DOHH2 (cell line): ENCODE measurements around the gene TNFRSF6B.

Experiments used
- EZH2phosphoT487 ChIP-seq: fragments of 200-600 bp; sonication (generic); IDR thresholded peaks from 2 replicates; pipeline ENCODE4 v1.6.1; 2017; ENCODE audit warnings: borderline replicate concordance, mild to moderate bottlenecking, antibody characterized with exemption, low read length, moderate library complexity, mixed read lengths
- TF ChIP-seq, protein P1 (sequence below): fragments of 200-600 bp; sonication (generic); IDR thresholded peaks from one replicate; pipeline ENCODE4 v1.5.1; 2014; ENCODE audit warnings: antibody characterized with exemption, mild to moderate bottlenecking, low read depth, low read length; ENCODE audit not compliant: poor library complexity, severe bottlenecking

DNA sequence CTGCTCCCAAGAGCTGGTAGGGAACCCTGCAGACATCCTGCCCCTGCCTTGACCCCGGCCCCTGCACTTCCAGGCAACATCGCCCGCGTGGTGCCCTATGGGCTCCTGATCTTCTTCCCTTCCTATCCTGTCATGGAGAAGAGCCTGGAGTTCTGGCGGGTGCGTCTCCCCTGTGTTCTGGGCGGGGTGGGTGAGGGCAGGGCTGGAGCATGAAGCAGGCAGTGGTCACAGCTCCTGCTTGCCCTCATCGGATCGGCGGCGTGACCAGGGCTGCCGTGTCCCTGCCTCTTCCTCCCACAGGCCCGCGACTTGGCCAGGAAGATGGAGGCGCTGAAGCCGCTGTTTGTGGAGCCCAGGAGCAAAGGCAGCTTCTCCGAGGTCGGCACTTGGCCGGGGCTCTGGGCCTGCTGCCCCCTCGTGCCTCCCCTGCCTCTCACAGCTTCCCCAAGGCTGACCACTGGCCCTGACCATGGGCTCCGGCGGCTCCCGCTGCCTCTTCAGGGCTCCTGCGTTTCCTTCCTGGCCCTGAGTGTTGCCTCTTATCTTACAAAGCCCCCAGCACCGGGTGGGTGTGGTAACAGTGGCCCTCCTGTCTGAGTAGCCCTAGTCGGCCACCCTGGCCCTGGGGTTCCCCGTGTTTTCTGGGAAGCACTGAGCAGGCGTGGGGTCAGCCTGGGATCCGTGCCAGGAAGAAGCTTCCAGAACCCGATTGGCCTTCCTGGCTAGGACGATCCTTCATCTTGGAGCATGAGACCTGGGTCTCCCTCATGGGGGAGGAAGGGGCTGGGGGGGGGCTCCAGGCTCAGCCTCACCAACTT is 8.0 kb upstream of the TNFRSF6B start:
- TF ChIP-seq, protein P1, sequence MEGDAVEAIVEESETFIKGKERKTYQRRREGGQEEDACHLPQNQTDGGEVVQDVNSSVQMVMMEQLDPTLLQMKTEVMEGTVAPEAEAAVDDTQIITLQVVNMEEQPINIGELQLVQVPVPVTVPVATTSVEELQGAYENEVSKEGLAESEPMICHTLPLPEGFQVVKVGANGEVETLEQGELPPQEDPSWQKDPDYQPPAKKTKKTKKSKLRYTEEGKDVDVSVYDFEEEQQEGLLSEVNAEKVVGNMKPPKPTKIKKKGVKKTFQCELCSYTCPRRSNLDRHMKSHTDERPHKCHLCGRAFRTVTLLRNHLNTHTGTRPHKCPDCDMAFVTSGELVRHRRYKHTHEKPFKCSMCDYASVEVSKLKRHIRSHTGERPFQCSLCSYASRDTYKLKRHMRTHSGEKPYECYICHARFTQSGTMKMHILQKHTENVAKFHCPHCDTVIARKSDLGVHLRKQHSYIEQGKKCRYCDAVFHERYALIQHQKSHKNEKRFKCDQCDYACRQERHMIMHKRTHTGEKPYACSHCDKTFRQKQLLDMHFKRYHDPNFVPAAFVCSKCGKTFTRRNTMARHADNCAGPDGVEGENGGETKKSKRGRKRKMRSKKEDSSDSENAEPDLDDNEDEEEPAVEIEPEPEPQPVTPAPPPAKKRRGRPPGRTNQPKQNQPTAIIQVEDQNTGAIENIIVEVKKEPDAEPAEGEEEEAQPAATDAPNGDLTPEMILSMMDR: no peak
- TF ChIP-seq EZH2phosphoT487: no peak
